Epithelial cell of proximal tubule (primary cell): Measurements from ENCODE around the gene CNTNAP4. TPM values are rescaled to one million over a fixed set of nuclear protein-coding genes. Genes with fewer than 3 reads are reported as not detected.

ENCODE experiments used
- DNase-seq: peaks from one replicate; pipeline ENCODE4 v3.0.0-alpha.2; 2011; ENCODE audit warnings: low read depth
- H3K4me3 ChIP-seq: 2 replicates; pipeline ENCODE4 v1.5.1; 2011; ENCODE audit warnings: low read depth, mild to moderate bottlenecking, low read length
- CTCF ChIP-seq: conservative IDR thresholded peaks from 2 replicates; pipeline ENCODE4 v1.5.1; 2012; ENCODE audit warnings: low read depth, mild to moderate bottlenecking, low read length
- total RNA-seq: library from RNA; depleted of rRNA; stranded (reverse); fragments of >200 nt; gene quantifications from 2 replicates; pipeline ENCODE4 v1.2.3, GENCODE V29; 2015

Gene CNTNAP4
- total RNA-seq, 1 donor from 2014 or later = not detected

DNA sequence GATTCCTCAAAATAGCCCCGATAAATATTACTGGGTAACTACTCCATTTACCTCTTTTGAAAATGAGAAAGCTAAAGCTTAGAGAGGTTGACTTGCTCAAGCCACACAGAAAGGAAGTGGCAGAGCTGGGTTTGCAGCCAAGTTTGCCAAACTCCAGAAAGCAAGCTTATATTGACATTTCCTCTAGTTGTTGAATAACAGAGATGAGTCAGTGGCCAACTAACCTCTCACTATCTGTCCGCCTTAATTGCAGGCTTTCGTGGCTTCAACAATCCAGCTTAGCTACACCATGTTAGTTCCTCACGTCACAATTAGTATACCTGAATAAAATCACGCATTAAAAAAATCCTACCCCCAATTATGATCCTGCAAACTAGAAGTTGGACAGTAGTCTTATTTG is 151.7 kb downstream of the CNTNAP4 start:
- TF ChIP-seq CTCF = no peak
- H3K4me3 ChIP-seq = no peak overlapping the region
- peak; percentile 53 for DNase-seq

DNA sequence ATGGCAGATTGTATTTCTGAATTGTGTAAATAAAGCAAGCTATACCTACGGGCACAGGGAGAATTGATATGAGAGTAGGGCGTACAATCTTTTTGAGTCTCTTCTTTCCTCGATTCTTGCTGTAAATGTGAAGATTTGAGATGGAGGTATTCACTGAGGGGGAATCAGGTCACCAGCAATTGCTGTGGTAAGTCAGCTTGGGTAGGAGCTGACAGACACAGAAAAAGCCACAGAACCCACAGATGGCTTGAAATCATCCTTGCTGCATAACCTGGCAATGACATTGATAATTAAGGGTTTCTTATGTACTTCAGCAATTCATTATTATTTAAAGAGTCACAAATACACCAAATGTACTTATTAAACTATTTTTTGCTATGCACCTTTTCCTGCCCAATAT is 164.2 kb downstream of the CNTNAP4 start:
- TF ChIP-seq CTCF = no peak
- no peak overlapping the region for H3K4me3 ChIP-seq
- DNase-seq = no peak

DNA sequence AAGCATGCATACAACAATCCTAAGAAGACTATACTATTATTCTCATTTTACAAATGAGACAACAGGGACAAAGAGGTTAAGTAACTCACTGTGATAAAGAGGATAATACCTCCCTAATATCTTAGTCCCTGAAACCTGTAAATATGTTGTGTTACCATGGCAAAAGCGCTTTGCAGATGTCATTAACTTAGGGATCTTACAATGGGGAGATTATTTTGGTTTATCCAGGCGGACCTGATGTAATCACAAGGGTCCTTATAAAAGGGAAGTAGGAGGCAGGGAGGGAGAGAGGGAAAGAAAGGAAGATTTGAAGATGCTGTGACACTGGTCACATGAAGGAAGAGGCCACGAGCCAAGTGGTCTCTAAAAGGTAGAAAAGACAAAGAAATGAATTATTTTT is 164.7 kb downstream of the CNTNAP4 start:
- H3K4me3 ChIP-seq = no peak overlapping the region
- no peak for TF ChIP-seq CTCF
- DNase-seq = no peak

GRCh38 chr16:76443973-76444372 is 166.8 kb downstream of the CNTNAP4 start:
- no peak for TF ChIP-seq CTCF
- DNase-seq = no peak

GRCh38 chr16:76444832-76445231 is 167.6 kb downstream of the CNTNAP4 start:
- no peak overlapping the region for H3K4me3 ChIP-seq
- DNase-seq = no peak
- TF ChIP-seq CTCF = no peak

More at GRCh38 chr16:76443973-76444372, 166.8 kb downstream of the CNTNAP4 start:
- H3K4me3 ChIP-seq = no peak overlapping the region

DNA sequence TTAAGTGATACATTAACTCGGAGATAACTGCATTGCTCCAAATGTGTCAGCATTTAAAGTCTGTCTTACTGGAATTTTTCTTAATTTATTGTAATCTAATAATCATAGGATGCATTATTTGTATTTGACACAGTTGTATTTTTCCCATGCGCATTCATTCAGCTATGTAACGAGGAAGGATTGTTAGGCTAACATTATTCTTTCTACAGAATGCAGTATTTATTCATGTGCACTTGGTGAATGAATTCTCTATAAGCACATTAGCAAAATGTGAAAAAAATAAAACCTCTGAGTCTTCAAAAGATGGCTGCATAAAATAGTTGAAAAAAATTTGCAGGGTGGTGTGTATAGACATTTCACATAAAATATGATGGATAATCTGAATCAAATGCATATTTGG is 168.6 kb downstream of the CNTNAP4 start:
- no peak for TF ChIP-seq CTCF
- H3K4me3 ChIP-seq = no peak overlapping the region
- DNase-seq = no peak

- no peak for DNase-seq
Measured at GRCh38 chr16:76446251-76446650, 169.1 kb downstream of the CNTNAP4 start.

More at GRCh38 chr16:76446251-76446650, 169.1 kb downstream of the CNTNAP4 start:
- no peak overlapping the region for H3K4me3 ChIP-seq
- no peak for TF ChIP-seq CTCF
